Measurements from ENCODE around the gene KASH5. TPM values are rescaled to one million over a fixed set of nuclear protein-coding genes. Genes with fewer than 3 reads are reported as not detected.

KASH5 gene
- total RNA-seq, 1 donor from 2014 or later: 0.14 TPM

DNA sequence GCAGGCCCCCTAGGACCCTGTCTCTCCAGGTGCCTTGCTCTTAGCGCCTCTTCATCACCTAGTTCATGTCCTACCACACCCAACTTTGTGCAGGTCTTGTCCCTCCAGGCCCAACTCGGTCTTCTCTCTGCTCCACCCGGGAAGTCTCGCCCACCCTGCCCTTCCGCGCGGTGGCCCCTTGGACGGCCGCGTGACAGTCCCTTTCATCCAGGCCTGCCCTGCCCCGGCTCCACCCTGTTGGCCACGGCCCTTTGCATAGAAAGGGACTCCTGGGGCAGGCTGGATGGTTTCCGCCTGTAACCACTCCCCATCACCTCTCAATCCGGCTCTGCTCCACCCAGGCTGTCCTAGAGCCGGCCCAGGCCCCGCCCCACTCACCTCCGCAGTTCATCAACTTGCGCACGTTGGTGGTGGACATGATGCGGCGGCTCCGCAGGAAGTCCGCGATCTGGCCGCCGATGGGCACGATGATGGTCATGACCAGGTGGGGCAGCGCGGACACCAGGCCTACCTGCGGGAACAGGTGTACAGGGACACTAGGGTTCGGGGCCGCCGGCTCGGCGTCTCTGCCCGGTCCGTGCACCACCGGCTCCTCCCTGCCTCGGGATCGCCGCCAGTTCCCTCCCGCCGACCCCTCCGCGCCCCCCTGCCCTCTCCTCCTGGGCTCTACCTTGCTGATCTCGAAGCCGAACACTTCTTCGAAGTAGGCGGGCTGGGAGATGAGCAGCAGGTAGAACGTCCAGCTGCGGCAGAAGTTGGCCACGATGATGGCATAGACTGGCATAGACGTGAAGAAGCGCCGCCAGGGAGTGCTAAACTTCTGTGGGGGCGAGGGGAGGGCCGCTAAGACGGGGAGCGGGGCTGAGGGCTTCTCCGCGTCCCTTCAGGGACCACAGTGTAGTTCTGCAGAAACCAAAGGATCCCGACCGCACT is 44.4 kb downstream of the KASH5 start:
- intact Hi-C loops (cut with micrococcal nuclease): no loop called here
- Mint-ChIP-seq H3K4me3 (ENCODE audit: low read depth) (no peak overlapping the region), H3K27me3 (ENCODE audit: low read depth) (peaks cover 73% of the 10 kb centered on the region), H3K4me1 (ENCODE audit: low read depth) (peaks cover 22% of the 10 kb centered on the region), H3K27ac (no peak overlapping the region), H3K9me3 (no peaks in the 10 kb centered on the region), H3K36me3 (ENCODE audit: low read depth) (no peaks in the 10 kb centered on the region)
- DNase-seq (ENCODE audit: low spot score): no peak

DNA sequence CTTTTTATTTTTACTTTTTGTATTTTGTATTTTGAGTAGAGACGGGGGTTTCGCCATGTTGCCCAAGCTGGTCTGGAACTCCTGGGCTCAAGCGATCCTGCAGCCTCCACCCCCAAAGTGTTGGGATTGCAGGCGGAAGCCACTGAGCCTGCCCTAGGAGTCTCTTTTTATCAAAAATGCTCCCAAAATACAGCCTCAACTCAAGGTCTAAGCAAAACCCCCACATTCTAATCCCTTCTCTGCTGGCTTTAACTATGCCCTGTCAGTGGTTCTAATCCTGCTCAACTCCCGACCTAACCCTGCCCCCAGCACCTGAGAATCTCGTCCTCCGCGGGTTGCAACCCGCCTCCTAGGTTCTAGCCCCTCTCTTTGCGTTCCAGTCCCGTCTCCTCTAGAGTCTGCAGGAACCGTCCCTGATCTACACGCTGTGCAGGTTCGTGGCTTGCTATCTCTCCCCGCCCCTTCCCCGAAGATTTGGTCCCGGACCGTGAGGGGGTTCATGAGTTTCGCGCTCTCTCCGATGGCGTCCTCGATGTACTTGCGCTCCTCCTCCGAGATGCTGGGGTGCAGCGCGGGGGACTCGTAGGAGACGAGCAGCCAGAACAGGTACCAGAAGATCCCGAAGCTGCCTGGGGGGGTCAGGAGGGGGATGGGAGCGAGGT is 45.3 kb downstream of the KASH5 start:
- Mint-ChIP-seq H3K9me3 (no peaks in the 10 kb centered on the region), H3K36me3 (ENCODE audit: low read depth) (no peaks in the 10 kb centered on the region), H3K27ac (no peak overlapping the region), H3K4me1 (ENCODE audit: low read depth) (peaks cover 18% of the 10 kb centered on the region), H3K4me3 (ENCODE audit: low read depth) (no peak overlapping the region), H3K27me3 (ENCODE audit: low read depth) (peaks cover 76% of the 10 kb centered on the region)
- DNase-seq (ENCODE audit: low spot score): no peak
- intact Hi-C loops (cut with micrococcal nuclease): no loop called here

DNA sequence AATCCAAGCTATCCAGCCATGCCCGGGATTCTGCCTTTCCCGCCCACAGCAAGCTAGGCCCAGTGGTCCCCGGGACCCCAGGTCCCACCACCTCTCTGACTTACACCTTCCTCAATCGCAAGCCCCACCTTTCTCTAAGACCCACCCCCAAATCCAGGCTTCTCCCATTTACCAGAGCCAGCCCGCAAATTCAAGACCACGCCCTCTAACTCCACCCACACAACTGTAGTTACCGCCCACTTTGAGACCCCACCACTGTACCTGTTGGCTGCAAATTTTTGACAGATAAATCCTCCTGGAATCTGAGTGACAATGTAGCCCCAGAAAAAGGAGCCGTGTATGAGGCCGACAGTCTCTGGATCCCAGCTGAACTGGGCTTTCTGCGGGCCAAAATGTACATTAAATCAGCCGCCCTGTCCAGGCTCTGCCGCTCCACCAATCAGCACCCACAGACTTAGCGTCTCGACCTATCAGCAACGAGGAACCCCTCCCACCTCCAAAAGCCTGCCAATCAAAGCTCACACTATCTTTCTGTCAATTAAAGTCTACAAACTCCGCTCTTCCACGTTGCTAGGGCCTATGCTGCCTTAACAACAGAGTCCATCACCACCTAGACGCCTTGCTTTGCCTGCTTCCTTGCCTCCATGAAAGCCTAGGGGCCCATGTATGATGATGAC is 47.0 kb downstream of the KASH5 start:
- no peak for DNase-seq (ENCODE audit: low spot score)
- intact Hi-C loops (cut with micrococcal nuclease): no loop called here
- Mint-ChIP-seq H3K27me3 (ENCODE audit: low read depth) (peaks cover 80% of the 10 kb centered on the region), H3K9me3 (no peaks in the 10 kb centered on the region), H3K4me3 (ENCODE audit: low read depth) (no peak overlapping the region), H3K36me3 (ENCODE audit: low read depth) (no peaks in the 10 kb centered on the region), H3K27ac (no peak overlapping the region), H3K4me1 (ENCODE audit: low read depth) (peaks cover 12% of the 10 kb centered on the region)

DNA sequence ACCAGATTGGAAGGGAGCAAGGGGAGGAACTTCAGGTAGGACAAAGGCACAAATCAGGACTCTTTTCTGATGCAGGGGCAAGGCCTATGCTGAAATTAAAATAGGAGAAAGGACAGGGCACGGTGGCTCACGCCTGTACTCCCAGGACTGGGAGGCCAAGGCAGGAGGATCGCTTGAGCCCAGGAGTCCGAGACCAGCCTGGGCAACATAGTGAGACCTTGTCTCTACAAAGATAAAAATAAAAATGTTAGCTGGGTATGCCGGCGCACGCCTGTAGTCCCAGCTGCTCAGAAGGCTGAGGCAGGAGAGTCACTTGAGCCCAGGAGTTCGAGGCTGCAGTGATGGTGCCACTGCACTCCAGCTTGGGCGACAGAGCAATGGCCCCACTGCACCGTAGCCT is 47.6 kb downstream of the KASH5 start:
- Mint-ChIP-seq H3K9me3 (no peaks in the 10 kb centered on the region), H3K4me1 (ENCODE audit: low read depth) (peaks cover 14% of the 10 kb centered on the region), H3K36me3 (ENCODE audit: low read depth) (no peaks in the 10 kb centered on the region), H3K4me3 (ENCODE audit: low read depth) (no peak overlapping the region), H3K27ac (no peak overlapping the region), H3K27me3 (ENCODE audit: low read depth) (peaks cover 80% of the 10 kb centered on the region)
- intact Hi-C loops (cut with micrococcal nuclease): no loop called here
- no peak for DNase-seq (ENCODE audit: low spot score)

DNA sequence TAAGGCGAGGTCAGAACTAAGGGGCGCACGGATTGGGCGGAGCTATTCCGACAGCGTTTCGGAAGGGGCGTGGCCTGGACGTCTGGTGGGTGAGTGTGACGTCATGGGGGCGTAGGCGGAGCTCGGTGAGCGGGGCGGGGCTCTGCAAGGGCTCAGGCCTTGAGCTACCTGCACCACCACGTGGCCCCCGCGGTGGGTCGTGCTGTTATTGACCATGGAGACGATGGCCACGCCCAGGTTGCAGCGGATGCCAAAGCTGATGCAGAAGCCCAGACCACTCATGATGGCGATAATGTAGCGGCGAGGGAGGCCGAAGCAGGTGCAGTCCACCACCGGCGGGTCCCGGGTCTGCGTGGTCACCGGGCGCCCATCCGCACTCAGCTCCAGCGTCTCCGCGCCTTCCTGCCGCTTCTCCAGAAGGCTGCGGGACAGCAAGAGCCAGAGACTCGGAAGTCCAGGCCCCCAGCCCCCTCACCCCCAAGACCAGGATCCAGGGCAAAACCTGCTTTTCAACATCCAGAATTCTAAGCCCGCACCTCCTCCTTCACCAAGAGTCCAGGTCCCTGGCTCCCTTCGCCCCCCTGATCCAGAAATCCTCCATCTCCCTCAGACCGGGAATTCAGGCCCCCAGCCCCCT is 48.5 kb downstream of the KASH5 start:
- DNase-seq (ENCODE audit: low spot score): peak; percentile 52
- Mint-ChIP-seq H3K9me3 (no peaks in the 10 kb centered on the region), H3K4me1 (ENCODE audit: low read depth) (peaks cover 16% of the 10 kb centered on the region), H3K4me3 (ENCODE audit: low read depth) (no peak overlapping the region), H3K36me3 (ENCODE audit: low read depth) (no peaks in the 10 kb centered on the region), H3K27ac (peak overlapping the region; percentile 23), H3K27me3 (ENCODE audit: low read depth) (peaks cover 80% of the 10 kb centered on the region)
- intact Hi-C loops (cut with micrococcal nuclease): no loop called here

DNA sequence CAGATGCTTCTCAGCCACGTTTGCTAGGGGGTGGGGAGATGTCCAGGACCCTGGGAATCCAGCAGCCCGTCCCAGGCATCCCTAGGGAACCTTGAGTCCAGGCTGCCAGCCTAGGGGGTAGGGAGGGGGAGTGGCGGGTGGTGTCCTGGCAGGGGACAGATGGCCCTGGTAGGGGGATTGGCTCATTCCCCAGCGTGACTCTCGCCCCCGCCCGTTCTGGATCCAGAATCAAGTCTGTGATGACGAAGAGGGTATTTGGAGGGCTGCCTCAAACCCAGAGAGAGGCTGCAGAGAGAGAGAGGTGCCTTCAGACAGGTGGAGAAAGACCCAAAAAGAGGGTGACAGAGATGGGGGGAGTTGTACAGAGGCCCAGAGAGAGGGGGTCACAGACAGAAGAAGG is 49.2 kb downstream of the KASH5 start:
- Mint-ChIP-seq H3K27ac (no peak overlapping the region), H3K36me3 (ENCODE audit: low read depth) (no peaks in the 10 kb centered on the region), H3K4me3 (ENCODE audit: low read depth) (no peak overlapping the region), H3K27me3 (ENCODE audit: low read depth) (peaks cover 83% of the 10 kb centered on the region), H3K9me3 (no peaks in the 10 kb centered on the region), H3K4me1 (ENCODE audit: low read depth) (peaks cover 23% of the 10 kb centered on the region)
- intact Hi-C loops (cut with micrococcal nuclease): no loop called here
- DNase-seq (ENCODE audit: low spot score): no peak

DNA sequence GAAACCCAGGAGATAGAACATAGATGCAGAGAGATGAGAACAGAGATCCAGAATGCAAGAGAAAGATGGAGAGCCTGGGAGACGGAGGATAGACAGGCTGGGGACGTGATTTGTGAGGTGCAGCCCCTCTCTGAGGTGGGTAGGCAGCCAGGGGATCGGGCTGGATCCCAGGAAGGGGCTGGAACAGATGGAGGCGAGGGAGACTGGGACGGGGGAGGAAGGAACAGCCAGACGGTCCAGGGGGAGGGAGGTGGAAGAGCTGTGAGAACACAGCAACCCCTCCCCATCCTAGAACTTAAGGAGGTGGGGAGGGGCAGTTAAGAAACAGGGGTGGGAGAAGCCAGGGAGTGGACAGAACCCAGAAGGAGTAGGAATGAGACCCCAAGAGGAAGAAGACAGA is 50.2 kb downstream of the KASH5 start:
- intact Hi-C loops (cut with micrococcal nuclease): no loop called here
- peaks cover 81% of the 10 kb centered on the region for H3K27me3 Mint-ChIP-seq (ENCODE audit: low read depth)
- H3K4me1 Mint-ChIP-seq (ENCODE audit: low read depth): peaks cover 25% of the 10 kb centered on the region
- no peak for DNase-seq (ENCODE audit: low spot score)
- H3K27ac Mint-ChIP-seq: no peak overlapping the region
- H3K36me3 Mint-ChIP-seq (ENCODE audit: low read depth): no peaks in the 10 kb centered on the region
- no peak overlapping the region for H3K4me3 Mint-ChIP-seq (ENCODE audit: low read depth)
- H3K9me3 Mint-ChIP-seq: no peaks in the 10 kb centered on the region

DNA sequence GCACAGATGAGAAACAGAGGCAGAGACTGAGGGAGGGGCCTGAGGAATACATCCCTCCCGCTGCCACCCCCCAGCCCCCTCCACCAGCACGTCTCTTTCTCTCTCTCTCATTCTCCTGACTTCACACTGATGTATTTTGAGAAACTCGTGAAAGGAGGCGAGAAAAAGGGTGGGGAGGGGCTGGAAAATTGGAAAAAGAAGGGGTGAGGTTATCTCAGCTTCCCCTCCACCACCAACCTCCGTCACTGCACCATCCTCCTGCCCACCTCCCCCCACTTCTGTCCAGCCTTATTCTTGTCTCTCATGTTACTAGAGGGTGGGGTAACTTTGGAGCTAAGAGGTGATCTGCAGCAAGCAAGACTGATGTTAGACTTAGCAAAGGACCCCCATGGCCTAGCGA is 51.8 kb downstream of the KASH5 start:
- Mint-ChIP-seq H3K9me3 (no peaks in the 10 kb centered on the region), H3K27ac (no peak overlapping the region), H3K4me3 (ENCODE audit: low read depth) (no peak overlapping the region), H3K36me3 (ENCODE audit: low read depth) (no peaks in the 10 kb centered on the region), H3K27me3 (ENCODE audit: low read depth) (peaks cover 74% of the 10 kb centered on the region), H3K4me1 (ENCODE audit: low read depth) (peaks cover 29% of the 10 kb centered on the region)
- no peak for DNase-seq (ENCODE audit: low spot score)
- intact Hi-C loops (cut with micrococcal nuclease): no loop called here

DNA sequence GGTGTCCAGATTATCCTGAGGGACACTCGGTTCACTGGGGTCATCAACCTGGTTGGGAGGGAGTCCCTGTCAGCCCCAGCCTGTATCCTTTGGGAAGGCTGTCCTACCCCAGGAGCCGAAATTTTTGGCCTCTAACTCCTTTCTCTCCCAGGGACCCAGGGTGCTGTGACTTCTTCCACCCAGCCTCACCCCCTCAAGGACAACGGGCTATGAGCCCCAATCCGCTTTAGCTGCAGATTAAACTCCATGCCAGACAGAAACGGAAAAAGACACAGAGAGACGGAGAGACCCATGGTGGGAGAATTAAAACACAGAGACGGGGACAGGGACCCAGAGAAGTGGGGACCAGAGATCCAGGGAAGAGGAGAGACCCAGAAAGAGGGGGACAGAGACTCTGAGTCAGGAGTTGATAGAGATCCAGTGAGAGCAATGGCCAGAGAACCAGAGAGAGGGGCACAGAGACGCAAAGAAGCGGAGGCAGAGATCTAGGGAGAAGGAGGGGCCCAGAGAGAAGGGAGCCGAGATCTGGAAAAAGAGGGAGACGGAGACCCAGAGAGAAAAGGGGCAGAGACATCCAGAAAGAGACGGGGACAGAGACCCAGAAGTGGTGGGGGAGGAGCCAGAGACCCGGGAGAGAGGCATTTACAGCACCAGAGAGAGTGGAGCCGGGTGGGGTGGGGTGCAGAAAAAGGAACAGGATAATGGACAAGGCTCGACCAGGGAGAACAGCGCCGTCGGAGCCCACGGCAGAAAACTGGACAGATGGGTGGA is 52.6 kb downstream of the KASH5 start:
- Mint-ChIP-seq H3K4me3 (ENCODE audit: low read depth) (peak overlapping the region; percentile 45), H3K27me3 (ENCODE audit: low read depth) (peaks cover 66% of the 10 kb centered on the region), H3K9me3 (no peaks in the 10 kb centered on the region), H3K36me3 (ENCODE audit: low read depth) (peaks cover 5% of the 10 kb centered on the region), H3K4me1 (ENCODE audit: low read depth) (peaks cover 35% of the 10 kb centered on the region), H3K27ac (no peak overlapping the region)
- no peak for DNase-seq (ENCODE audit: low spot score)
- intact Hi-C loops (cut with micrococcal nuclease): no loop called here

DNA sequence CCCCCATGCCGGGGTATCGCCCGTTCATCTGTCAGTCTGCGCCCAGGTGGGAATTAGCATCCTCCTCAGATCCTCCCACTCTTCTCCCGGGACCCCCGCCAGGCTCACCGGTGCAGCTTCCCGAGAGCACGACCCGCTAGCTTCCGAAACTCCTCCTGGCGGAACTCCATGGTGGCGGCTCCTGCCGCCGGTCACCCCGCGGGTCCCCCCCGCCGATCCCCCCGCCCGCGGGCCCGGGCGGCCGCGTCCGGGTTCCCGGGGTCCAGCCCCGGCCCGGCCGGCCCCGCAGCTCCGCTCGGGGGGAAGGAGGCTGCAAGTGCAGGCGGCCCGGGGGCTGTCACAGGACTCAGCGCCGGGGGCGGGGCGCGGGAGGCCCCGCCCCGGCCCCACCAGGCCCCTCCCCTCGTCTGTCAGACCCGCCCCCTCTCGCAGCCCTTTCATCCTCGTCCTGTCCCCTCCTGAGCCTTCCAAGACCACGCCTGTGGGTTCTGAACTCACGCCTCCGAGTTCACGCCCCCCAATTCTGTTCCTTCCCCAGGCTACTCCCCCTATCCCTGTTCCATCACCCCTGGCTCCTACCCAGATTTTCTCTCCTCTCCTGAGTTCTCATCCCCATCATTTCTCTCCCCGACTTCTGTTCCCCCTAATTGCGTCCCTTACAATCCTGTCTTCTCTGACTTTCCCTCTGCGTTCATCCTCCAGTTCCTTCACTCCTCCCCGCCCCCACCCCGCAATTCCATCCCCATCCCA is 53.3 kb downstream of the KASH5 start, which contains the start of gene SLC17A7:
TSS of gene SLC17A7 (minus strand) at position 318 of the 750 bp plus-strand sequence. CDS start at position 170, 148 bp downstream.
- peaks cover 11% of the 10 kb centered on the region for H3K36me3 Mint-ChIP-seq (ENCODE audit: low read depth)
- intact Hi-C loops (cut with micrococcal nuclease): no loop called here
- H3K9me3 Mint-ChIP-seq: no peaks in the 10 kb centered on the region
- no peak within 1 kb of the TSS for H3K27ac Mint-ChIP-seq
- H3K27me3 Mint-ChIP-seq (ENCODE audit: low read depth): peaks cover 58% of the 10 kb centered on the region
- no peak for DNase-seq (ENCODE audit: low spot score)
- peaks cover 29% of the 10 kb centered on the region for H3K4me1 Mint-ChIP-seq (ENCODE audit: low read depth)
- peak within 1 kb of the TSS; percentile 78 for H3K4me3 Mint-ChIP-seq (ENCODE audit: low read depth)

DNA sequence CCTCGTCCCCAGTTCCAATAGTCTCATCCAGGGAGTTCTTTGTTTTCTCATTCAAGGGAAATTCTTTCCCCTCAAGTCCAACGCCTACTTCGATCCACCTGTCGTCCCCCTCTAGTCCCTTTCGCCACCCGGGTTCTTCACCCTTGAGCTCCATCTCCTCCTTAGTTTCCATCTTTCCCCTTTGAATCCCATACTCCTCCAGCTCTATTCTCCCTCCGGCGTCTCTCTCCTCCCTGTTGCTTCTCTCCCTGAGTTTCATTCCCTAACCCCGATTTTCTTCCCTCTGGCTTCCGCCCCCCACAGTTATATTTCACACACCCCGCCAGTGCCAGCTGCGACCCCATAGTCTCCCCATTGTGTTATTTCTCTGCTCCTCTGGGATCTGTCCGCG is 53.9 kb downstream of the KASH5 start:
- no peak for DNase-seq (ENCODE audit: low spot score)
- Mint-ChIP-seq H3K4me3 (ENCODE audit: low read depth) (peak overlapping the region; percentile 78), H3K9me3 (no peaks in the 10 kb centered on the region), H3K36me3 (ENCODE audit: low read depth) (peaks cover 17% of the 10 kb centered on the region), H3K27ac (no peak overlapping the region), H3K4me1 (ENCODE audit: low read depth) (peaks cover 29% of the 10 kb centered on the region), H3K27me3 (ENCODE audit: low read depth) (peaks cover 52% of the 10 kb centered on the region)
- intact Hi-C loops (cut with micrococcal nuclease): no loop called here

Data from activated T-helper 2 cell treated with anti-CD3 and anti-CD28 coated beads, Interferon-gamma antibody, Interleukin-2, Interleukin-4, amounts not matched to agents 10 μg/mL and 5 μg/mL and 100 μg/mL, durations not matched to agents 14 hours and 24 hours and 36 hours (primary cell).